Adrenal gland (tissue), 5 donors: ENCODE results near the gene PDCD11.

ENCODE experiments used
- POLR2A ChIP-seq, 2 donors: fragments of 450-650 bp; IDR thresholded peaks; one replicate each; pipeline ENCODE4 v1.6.1; 2017; ENCODE audit warnings: antibody characterized with exemption in 2 of 2, mild to moderate bottlenecking in 2 of 2, moderate library complexity in 1 of 2
- TF ChIP-seq, protein P1 (sequence below), 6 experiments: fragments of 450-650 bp in 4 of 6; fragments of 200-600 bp in 2 of 6; sonication (generic) in 1 of 6; IDR thresholded peaks; 1 replicate in 5 of 6; 2 replicates in 1 of 6; pipeline versions ENCODE4 v1.5.1 to v1.8.0; 2016 to 2021; ENCODE audit warnings: antibody characterized with exemption in 6 of 6, mild to moderate bottlenecking in 2 of 6, moderate library complexity in 1 of 6
- donor health status: DM: no; HTN: no; CAD: no.

DNA sequence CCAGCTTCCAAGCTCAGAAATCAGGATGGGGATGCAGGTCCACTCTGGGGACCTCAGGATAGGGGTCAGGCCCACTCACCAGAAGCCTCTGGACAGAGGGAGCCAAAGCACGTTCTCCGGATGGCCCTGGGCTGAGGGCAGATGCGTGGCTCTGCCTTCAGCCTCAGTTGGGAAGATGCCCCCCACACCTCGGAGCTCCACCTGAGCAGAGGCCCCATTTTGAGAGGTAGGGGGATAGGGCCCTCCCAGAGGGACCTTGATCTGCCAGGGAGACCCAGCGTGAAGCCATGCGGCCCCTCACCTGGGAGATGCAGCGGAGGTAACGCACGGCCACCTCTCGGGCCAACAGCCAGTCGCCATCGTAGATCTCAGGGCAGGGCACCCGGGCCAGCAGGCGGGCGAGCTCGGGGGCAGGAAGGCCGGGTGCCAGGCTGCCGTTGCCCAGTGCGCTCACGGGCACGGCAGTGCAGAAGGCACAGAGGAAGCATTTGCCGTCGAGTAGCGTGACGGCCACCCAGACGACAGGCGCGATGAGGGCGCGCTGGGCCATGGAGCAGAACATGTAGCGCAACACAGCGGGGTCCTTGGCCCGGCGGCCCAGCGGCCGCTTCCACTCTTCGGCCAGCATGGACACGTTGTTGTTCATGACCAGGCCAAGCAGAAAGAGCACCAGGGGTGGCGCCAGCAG lies 61.6 kb downstream of the PDCD11 start:
- TF ChIP-seq, protein P1, sequence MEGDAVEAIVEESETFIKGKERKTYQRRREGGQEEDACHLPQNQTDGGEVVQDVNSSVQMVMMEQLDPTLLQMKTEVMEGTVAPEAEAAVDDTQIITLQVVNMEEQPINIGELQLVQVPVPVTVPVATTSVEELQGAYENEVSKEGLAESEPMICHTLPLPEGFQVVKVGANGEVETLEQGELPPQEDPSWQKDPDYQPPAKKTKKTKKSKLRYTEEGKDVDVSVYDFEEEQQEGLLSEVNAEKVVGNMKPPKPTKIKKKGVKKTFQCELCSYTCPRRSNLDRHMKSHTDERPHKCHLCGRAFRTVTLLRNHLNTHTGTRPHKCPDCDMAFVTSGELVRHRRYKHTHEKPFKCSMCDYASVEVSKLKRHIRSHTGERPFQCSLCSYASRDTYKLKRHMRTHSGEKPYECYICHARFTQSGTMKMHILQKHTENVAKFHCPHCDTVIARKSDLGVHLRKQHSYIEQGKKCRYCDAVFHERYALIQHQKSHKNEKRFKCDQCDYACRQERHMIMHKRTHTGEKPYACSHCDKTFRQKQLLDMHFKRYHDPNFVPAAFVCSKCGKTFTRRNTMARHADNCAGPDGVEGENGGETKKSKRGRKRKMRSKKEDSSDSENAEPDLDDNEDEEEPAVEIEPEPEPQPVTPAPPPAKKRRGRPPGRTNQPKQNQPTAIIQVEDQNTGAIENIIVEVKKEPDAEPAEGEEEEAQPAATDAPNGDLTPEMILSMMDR (IDR thresholded peaks at IDR 0.05) = no peak
- no peak for TF ChIP-seq POLR2A (IDR thresholded peaks at IDR 0.05)
